Measurements from ENCODE around the gene EFNA5.
A peak's percentile ranks its signal among the peaks of the same experiment; 100 is the strongest.

The EFNA5 gene

DNA sequence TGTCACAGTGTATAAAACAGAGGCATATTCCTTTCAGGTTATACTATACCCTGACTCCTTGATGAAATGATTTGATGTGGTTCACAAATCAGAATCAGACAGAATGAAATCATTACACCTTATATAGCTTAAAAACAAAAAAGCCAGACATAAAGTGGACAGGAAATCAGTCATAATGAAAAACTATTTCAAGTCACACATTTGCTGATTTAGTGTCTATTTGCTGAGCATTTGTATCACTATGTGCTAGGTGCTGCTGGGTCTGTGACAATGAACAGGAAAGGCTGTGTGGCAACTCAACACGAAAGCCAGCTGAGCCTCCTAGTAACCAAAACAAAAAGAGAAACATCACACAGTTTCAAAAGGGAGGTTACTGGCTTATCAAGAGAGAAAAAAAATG is 194.0 kb downstream of the EFNA5 start:
- DNase-seq (ENCODE audit: low read depth, low spot score) = no peak
- in situ Hi-C loops (cut with HindIII; ENCODE audit: low sequenced_read_pairs) = no loop called here
- H3K4me3 ChIP-seq (ENCODE audit: low read depth, low read length) = no peak overlapping the region
- TF ChIP-seq, protein P1, sequence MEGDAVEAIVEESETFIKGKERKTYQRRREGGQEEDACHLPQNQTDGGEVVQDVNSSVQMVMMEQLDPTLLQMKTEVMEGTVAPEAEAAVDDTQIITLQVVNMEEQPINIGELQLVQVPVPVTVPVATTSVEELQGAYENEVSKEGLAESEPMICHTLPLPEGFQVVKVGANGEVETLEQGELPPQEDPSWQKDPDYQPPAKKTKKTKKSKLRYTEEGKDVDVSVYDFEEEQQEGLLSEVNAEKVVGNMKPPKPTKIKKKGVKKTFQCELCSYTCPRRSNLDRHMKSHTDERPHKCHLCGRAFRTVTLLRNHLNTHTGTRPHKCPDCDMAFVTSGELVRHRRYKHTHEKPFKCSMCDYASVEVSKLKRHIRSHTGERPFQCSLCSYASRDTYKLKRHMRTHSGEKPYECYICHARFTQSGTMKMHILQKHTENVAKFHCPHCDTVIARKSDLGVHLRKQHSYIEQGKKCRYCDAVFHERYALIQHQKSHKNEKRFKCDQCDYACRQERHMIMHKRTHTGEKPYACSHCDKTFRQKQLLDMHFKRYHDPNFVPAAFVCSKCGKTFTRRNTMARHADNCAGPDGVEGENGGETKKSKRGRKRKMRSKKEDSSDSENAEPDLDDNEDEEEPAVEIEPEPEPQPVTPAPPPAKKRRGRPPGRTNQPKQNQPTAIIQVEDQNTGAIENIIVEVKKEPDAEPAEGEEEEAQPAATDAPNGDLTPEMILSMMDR (IDR thresholded peaks at IDR 0.05; ENCODE audit: low read depth, low read length) = no peak

DNA sequence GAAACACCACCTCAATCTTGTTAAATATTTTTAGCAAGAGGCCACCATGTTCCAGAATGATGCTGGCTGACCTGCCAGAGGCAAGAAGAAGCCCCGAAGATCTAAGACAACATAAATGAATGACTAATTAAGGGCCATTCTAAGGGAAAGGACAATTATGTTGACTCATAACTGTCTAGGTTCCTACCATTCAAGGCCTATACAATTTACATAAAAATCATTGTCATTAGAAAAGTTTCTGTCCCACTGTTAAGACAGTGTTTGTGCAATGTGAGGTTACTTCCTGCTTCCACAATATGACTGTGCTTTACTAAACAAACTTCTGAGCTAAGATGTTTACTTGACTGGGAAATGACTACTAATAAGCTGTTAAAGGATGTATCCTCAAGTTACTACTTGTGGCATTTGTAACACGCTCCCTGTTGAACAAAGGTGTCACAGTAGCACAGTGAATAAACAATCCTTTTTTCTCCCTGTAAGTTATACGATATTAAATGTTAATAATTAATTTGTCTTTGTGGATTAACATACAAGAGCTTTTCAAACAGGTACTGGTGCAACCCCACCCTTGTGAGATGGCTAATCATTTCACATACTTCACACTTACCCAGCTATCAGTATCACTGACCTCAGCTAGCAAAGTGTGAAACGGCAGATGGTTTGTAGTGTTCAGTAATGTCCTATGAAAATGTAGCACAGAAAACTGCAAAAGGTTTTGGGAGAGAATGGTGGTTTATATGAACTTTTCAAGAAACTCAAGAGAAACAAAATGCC is 195.8 kb downstream of the EFNA5 start:
- DNase-seq (ENCODE audit: low read depth, low spot score) = no peak
- TF ChIP-seq, protein P1 (IDR thresholded peaks at IDR 0.05; ENCODE audit: low read depth, low read length) = no peak
- H3K4me3 ChIP-seq (ENCODE audit: low read depth, low read length) = no peak overlapping the region
- in situ Hi-C loops (cut with HindIII; ENCODE audit: low sequenced_read_pairs) = no loop called here

DNA sequence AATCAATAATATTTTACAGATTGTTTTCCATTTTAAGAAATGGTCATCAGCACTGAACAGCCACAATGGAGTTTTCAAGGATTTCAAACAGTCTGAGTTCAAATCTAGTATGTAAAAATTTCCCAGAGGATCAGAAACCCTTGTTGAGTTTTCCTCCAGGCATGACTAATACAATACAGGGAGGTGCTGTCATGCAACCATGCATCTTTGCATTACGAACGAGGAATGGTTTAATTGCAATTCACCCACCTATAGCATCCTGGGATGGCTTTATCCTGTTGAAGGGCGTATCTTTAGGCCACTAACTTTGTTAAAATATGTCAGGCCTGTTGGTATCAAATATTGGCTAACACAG is 196.4 kb downstream of the EFNA5 start:
- no peak overlapping the region for H3K4me3 ChIP-seq (ENCODE audit: low read depth, low read length)
- TF ChIP-seq, protein P1 (IDR thresholded peaks at IDR 0.05; ENCODE audit: low read depth, low read length) = no peak
- DNase-seq (ENCODE audit: low read depth, low spot score) = no peak
- in situ Hi-C loops (cut with HindIII; ENCODE audit: low sequenced_read_pairs) = no loop called here

DNA sequence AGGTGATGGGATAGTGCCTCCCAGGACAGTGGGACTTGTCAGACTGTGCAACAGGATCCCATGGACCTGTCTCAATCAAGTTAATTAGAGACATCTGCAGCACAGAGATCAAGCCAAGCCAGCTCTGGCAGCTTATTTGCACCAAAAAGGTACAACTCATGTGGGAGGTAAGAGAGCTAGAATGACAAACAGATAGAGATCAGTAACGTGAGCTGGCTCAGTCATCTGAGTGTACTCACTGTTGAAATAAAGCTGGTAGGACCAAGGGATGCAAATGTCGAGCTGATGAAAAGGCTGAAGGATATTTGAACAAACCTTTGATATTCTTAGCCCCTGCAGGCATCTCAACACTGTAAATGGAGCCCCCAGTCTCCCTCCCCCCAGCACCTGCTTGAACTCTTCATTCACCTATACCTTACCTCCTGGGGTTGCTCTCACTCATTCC is 198.1 kb downstream of the EFNA5 start:
- DNase-seq (ENCODE audit: low read depth, low spot score) = no peak
- no peak overlapping the region for H3K4me3 ChIP-seq (ENCODE audit: low read depth, low read length)
- in situ Hi-C loops (cut with HindIII; ENCODE audit: low sequenced_read_pairs) = no loop called here

DNA sequence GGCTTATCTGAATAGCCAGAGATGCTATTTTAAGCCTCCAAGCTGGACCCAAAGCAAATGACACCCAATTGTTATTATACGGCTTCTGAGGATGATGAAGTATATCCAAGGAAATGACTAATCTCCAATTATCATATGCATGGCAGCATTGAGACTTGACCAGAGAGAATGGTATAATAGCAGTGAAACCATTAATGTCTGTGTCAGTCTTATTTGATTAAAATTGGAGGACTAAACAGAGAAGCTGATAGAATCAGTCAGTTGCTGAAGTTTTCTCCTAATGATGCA is 200.5 kb downstream of the EFNA5 start:
- TF ChIP-seq, protein P1 (IDR thresholded peaks at IDR 0.05; ENCODE audit: low read depth, low read length) = no peak
- no peak overlapping the region for H3K4me3 ChIP-seq (ENCODE audit: low read depth, low read length)
- in situ Hi-C loops (cut with HindIII; ENCODE audit: low sequenced_read_pairs) = no loop called here
- DNase-seq (ENCODE audit: low read depth, low spot score) = peak; percentile 41

More for the DNA sequence above, 198.1 kb downstream of the EFNA5 start:
- TF ChIP-seq, protein P1 (IDR thresholded peaks at IDR 0.05; ENCODE audit: low read depth, low read length) = no peak

DNA sequence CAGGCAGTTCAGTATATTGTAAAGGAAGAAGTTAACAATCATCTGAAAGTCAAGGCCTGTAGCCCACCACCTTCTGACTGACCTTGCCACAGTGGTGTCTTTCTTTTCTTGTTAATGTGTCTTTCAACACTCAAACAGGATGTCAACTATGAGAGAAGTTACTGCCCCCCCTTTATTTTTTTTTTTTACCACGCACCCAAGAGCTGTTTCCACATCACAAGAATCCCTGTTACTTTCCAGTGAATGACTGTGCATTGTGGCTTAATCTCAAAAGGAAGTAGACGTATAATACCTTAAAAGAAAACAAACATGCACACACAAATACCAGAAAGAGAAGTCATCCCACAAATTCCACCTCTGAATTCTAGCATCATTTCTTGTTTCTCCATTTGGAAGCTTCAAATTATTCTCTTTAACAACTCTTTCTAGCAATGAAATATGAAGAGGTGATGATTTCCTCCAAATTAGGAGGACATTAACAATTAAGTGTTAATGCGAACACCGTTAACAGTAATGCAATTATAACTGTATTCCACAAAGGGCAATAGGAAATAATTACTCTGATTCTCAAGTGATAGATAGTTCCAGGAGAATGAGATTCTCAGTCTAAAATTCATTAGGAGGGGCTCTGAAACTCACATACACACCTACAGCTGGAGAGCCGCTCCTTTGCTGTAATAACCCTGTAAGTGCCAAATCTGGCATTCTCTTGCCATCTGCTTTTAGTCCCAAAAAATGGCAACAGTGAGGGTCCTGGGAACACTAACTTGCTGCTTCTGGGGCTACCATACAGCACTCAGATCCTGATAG is 201.0 kb downstream of the EFNA5 start:
- in situ Hi-C loops (cut with HindIII; ENCODE audit: low sequenced_read_pairs) = no loop called here
- TF ChIP-seq, protein P1 (IDR thresholded peaks at IDR 0.05; ENCODE audit: low read depth, low read length) = no peak
- no peak overlapping the region for H3K4me3 ChIP-seq (ENCODE audit: low read depth, low read length)
- peak; percentile 93 for DNase-seq (ENCODE audit: low read depth, low spot score)
